AML-193 (cell line): ENCODE results near the gene FAM163B.

ENCODE experiments used
- DNase-seq, 2 experiments: peaks; one replicate each; lab custom pipeline; 2025; lab: John Stamatoyannopoulos, UW

The FAM163B gene

GRCh38 chr9:133615606-133616188, 6.5 kb upstream of the FAM163B start:
- no peak for DNase-seq

- DNase-seq, result no peak
These were observed 6.0 kb upstream of the FAM163B start for GRCh38 chr9:133615186-133615585.

GRCh38 chr9:133614678-133615077, 5.5 kb upstream of the FAM163B start:
- DNase-seq, result no peak

GRCh38 chr9:133614056-133614455, 4.9 kb upstream of the FAM163B start:
- no peak for DNase-seq

- DNase-seq, result no peak
These were observed 4.2 kb upstream of the FAM163B start for GRCh38 chr9:133613432-133613831.

- no peak for DNase-seq
These were observed 3.6 kb upstream of the FAM163B start for GRCh38 chr9:133612816-133613215.

GRCh38 chr9:133612051-133612450, 2.9 kb upstream of the FAM163B start:
- DNase-seq, result no peak

GRCh38 chr9:133610845-133611244, 1.7 kb upstream of the FAM163B start:
- DNase-seq, result no peak

GRCh38 chr9:133608889-133609288, 300 bp downstream of the FAM163B start:
- no peak for DNase-seq

GRCh38 chr9:133608382-133608781, 807 bp downstream of the FAM163B start:
- DNase-seq, result no peak

GRCh38 chr9:133607976-133608375, 1.2 kb downstream of the FAM163B start:
- no peak for DNase-seq

- DNase-seq, result no peak
These were observed 1.8 kb downstream of the FAM163B start for GRCh38 chr9:133607381-133607780.

- DNase-seq, result no peak
These were observed 2.5 kb downstream of the FAM163B start for GRCh38 chr9:133606708-133607025.

GRCh38 chr9:133605856-133606707, 3.1 kb downstream of the FAM163B start:
- no peak for DNase-seq

- DNase-seq, result no peak
These were observed 3.7 kb downstream of the FAM163B start for GRCh38 chr9:133605446-133605845.

GRCh38 chr9:133604856-133605255, 4.3 kb downstream of the FAM163B start:
- no peak for DNase-seq

- DNase-seq, result no peak
These were observed 5.0 kb downstream of the FAM163B start for GRCh38 chr9:133604214-133604613.

- DNase-seq, result no peak
These were observed 5.9 kb downstream of the FAM163B start for GRCh38 chr9:133603135-133603927.

- DNase-seq, result no peak
These were observed 6.9 kb downstream of the FAM163B start for GRCh38 chr9:133602277-133602676.

- no peak for DNase-seq
These were observed 7.4 kb downstream of the FAM163B start for GRCh38 chr9:133601746-133602145.

GRCh38 chr9:133600739-133601138, 8.4 kb downstream of the FAM163B start:
- no peak for DNase-seq

- no peak for DNase-seq
These were observed 9.6 kb downstream of the FAM163B start for GRCh38 chr9:133599470-133600173.
